Measurements from ENCODE around the gene TNIK. TPM values are rescaled to one million over a fixed set of nuclear protein-coding genes. Genes with fewer than 3 reads are reported as not detected.

Gene TNIK
- total and polyA plus RNA-seq, 2 experiments from 2014 or later, result 7.4 to 13.8 TPM

GRCh38 chr3:171135549-171135948 is 324.7 kb downstream of the TNIK start:
- H2AFZ ChIP-seq, result no peak overlapping the region
- TF ChIP-seq EZH2 (IDR thresholded peaks at IDR 0.05; ENCODE audit: borderline replicate concordance) (no peak), CTCF (IDR thresholded peaks at IDR 0.05; ENCODE audit: poor library complexity) (no peak), EZH2phosphoT487 (IDR thresholded peaks at IDR 0.05; ENCODE audit: low read depth, severe bottlenecking, unreplicated experiment) (no peak)
- H3K9me2 ChIP-seq (replicated peaks; ENCODE audit: insufficient read depth), result no peaks in the 10 kb centered on the region
- no peaks in the 10 kb centered on the region for H3K79me2 ChIP-seq
- WGBS (ENCODE audit: low lambda C conversion rate, missing lambda C conversion rate), result 80% methylated on average over 1 of the region's 1 CpG
- H3K4me1 ChIP-seq (ENCODE audit: insufficient read depth), result peaks cover under 1% of the 10 kb centered on the region
- H4K20me1 ChIP-seq (ENCODE audit: insufficient read depth, poor library complexity, severe bottlenecking), result no peaks in the 10 kb centered on the region
- no peak overlapping the region for H3K27ac ChIP-seq
- no peak overlapping the region for H3K4me2 ChIP-seq
- no peak for DNase-seq (ENCODE audit: low spot score)
- no peaks in the 10 kb centered on the region for H3K9me3 ChIP-seq (ENCODE audit: low read depth)
- H3K36me3 ChIP-seq (replicated peaks; ENCODE audit: insufficient read depth, low read depth), result no peaks in the 10 kb centered on the region
- no peak overlapping the region for H3K4me3 ChIP-seq
- no peaks in the 10 kb centered on the region for H3K27me3 ChIP-seq

- DNase-seq (ENCODE audit: low spot score), result no peak
- Histone ChIP-seq H4K20me1 (ENCODE audit: insufficient read depth, poor library complexity, severe bottlenecking) (no peaks in the 10 kb centered on the region), H2AFZ (no peak overlapping the region), H3K4me1 (ENCODE audit: insufficient read depth) (peaks cover 11% of the 10 kb centered on the region), H3K9me2 (replicated peaks; ENCODE audit: insufficient read depth) (no peaks in the 10 kb centered on the region), H3K9me3 (ENCODE audit: low read depth) (no peaks in the 10 kb centered on the region), H3K27ac (no peak overlapping the region), H3K79me2 (no peaks in the 10 kb centered on the region), H3K36me3 (replicated peaks; ENCODE audit: insufficient read depth, low read depth) (no peaks in the 10 kb centered on the region), H3K4me2 (no peak overlapping the region), H3K27me3 (no peaks in the 10 kb centered on the region), H3K4me3 (no peak overlapping the region)
- WGBS (ENCODE audit: low lambda C conversion rate, missing lambda C conversion rate), result 88% methylated on average over 5 of the region's 5 CpGs
- no peak for TF ChIP-seq CTCF (IDR thresholded peaks at IDR 0.05; ENCODE audit: poor library complexity)
- no peak for TF ChIP-seq EZH2phosphoT487 (IDR thresholded peaks at IDR 0.05; ENCODE audit: low read depth, severe bottlenecking, unreplicated experiment)
- no peak for TF ChIP-seq EZH2 (IDR thresholded peaks at IDR 0.05; ENCODE audit: borderline replicate concordance)
Observed at GRCh38 chr3:171133796-171134569, 326.2 kb downstream of the TNIK start.

- no peaks in the 10 kb centered on the region for H4K20me1 ChIP-seq (ENCODE audit: insufficient read depth, poor library complexity, severe bottlenecking)
- 86% methylated on average over 5 of the region's 5 CpGs for WGBS (ENCODE audit: low lambda C conversion rate, missing lambda C conversion rate)
- no peaks in the 10 kb centered on the region for H3K9me2 ChIP-seq (replicated peaks; ENCODE audit: insufficient read depth)
- TF ChIP-seq CTCF (IDR thresholded peaks at IDR 0.05; ENCODE audit: poor library complexity) (no peak), EZH2 (IDR thresholded peaks at IDR 0.05; ENCODE audit: borderline replicate concordance) (no peak), EZH2phosphoT487 (IDR thresholded peaks at IDR 0.05; ENCODE audit: low read depth, severe bottlenecking, unreplicated experiment) (no peak)
- no peak overlapping the region for H3K27ac ChIP-seq
- H3K36me3 ChIP-seq (replicated peaks; ENCODE audit: insufficient read depth, low read depth), result no peaks in the 10 kb centered on the region
- no peaks in the 10 kb centered on the region for H3K79me2 ChIP-seq
- no peak overlapping the region for H3K4me3 ChIP-seq
- peaks cover 11% of the 10 kb centered on the region for H3K4me1 ChIP-seq (ENCODE audit: insufficient read depth)
- H2AFZ ChIP-seq, result no peak overlapping the region
- H3K9me3 ChIP-seq (ENCODE audit: low read depth), result no peaks in the 10 kb centered on the region
- DNase-seq (ENCODE audit: low spot score), result no peak
- no peak overlapping the region for H3K4me2 ChIP-seq
- no peaks in the 10 kb centered on the region for H3K27me3 ChIP-seq
Observed at GRCh38 chr3:171133337-171133736, 326.9 kb downstream of the TNIK start.

Data from hepatocyte (in vitro differentiated cells).